ENCODE results near the gene DRAXIN.

DRAXIN gene

GRCh38 chr1:11708554-11709350 is 17.2 kb downstream of the DRAXIN start:
- DNase-seq (ENCODE audit: low spot score), result no peak

DNA sequence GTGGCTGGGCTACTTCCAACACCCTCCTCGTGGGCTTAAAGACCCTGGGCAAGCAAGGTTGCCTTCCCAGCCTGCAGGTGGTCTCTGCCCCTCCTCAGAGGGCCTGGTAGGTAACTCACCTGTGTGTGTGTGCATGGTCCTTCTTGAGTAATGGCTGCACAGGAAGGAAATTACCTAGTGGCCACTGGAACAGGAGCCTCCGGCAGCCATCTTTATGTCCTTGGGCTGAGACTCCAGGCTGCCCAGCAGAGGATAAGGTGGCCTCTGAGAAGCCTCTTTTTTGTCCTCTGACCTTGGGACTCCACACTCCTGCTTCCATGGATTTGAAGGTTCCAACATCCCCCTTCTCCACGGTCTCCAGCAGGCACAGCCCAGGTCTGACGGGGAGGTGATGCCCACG is 20.0 kb downstream of the DRAXIN start:
- DNase-seq (ENCODE audit: low spot score), result no peak

- DNase-seq (ENCODE audit: low spot score), result no peak
Observed at GRCh38 chr1:11712285-11712684, 20.8 kb downstream of the DRAXIN start.

GRCh38 chr1:11713095-11713494 is 21.6 kb downstream of the DRAXIN start:
- no peak for DNase-seq (ENCODE audit: low spot score)

DNA sequence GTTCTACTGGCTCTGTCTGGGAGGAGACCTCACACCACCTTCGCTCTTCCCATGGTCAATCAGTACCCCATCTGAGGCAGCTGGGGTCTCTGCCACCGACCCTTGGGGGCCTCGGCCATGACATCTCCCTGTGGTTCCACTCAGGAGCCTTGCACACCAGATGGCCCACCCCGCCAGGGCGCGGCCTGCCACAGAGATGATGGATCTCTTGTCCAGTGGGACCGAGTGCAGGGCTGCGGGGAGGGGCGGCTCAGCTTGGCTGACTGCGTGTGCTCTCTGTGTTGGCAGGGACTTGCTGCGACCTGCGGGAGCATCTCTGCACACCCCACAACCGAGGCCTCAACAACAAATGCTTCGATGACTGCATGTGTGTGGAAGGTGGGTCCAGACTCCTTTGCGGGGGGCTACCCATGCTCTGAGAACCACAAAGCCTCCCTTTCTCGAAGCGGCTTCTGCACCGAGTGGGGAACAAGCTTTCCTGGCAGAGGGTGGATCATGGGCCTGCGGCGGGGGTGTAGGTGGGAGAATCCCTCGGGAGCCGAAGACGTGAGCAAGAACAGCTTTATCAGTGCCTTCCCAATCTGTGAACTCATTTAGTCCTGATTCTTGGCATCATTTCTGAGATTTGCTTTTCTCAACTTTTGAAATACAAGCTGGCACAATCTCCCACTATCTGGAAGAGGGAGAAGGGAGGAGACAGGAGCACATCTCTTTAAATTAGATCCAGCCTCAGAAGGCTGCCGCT is 23.5 kb downstream of the DRAXIN start:
- DNase-seq (ENCODE audit: low spot score), result no peak

DNA sequence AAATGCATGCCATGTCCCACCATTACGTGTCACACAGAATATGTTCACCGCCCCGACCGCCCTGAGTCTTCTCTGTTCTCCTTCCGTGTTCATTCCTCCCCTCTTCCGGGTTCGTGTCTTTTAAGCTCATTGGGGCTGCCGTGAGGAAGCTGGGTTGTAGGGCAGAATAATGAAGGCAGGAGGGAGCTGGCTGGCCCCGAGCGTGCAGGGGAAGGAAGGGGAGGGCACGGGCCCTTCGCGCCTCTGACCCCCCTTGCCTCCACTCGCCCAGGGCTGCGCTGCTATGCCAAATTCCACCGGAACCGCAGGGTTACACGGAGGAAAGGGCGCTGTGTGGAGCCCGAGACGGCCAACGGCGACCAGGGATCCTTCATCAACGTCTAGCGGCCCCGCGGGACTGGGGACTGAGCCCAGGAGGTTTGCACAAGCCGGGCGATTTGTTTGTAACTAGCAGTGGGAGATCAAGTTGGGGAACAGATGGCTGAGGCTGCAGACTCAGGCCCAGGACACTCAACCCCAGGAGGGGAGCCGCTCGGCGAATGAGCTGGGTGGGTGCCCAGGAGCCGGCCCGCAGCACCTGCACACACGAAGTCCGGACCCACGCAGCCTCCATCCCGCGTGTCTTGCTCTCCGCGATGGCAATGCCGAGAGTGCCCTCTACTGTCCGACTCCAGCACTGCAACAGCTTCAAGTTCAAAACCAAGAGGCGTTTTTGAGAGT is 28.0 kb downstream of the DRAXIN start:
- peak; percentile 85 for DNase-seq (ENCODE audit: low spot score)

GRCh38 chr1:11720033-11720376 is 28.5 kb downstream of the DRAXIN start:
- no peak for DNase-seq (ENCODE audit: low spot score)

DNA sequence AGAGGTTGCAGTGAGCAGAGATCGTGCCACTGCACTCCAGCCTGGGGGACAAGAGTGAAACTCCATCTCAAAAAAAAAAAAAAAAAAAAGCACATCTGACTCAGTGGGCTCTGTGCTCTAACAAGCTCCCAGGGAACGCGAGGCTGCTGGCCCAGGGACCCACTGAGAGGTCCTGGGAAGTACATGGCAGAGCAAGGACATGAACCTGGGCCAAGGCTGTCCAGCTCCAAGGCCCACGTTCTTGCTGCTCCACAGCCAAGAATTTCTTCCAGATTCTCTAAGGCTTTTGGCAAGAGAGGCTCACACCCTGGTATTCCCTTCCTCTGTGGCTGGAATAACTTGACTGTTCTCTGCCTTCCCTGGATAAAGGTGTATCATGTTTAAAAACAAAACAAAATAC is 29.0 kb downstream of the DRAXIN start:
- DNase-seq (ENCODE audit: low spot score), result no peak

DNA sequence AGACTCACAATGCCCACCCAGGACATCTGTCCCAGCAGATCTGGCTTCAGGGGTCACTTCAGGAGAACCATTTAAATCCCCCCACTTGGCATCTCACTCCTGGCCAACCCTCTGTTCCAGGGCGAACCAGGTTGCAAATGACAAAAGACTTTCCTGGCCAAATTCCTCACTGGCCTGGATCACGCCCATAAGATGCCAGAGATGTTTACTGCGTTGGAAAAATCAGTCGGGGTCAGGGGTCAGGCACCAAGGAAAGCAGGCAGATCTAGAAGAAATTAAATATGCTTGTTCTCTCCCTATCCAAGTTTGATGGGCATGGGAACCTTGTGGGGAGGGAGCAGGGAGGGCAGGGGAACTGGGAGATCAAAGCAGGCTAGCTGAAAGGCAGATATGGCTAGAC is 29.8 kb downstream of the DRAXIN start:
- DNase-seq (ENCODE audit: low spot score), result no peak

GRCh38 chr1:11722538-11722937 is 31.0 kb downstream of the DRAXIN start:
- DNase-seq (ENCODE audit: low spot score), result no peak

DNA sequence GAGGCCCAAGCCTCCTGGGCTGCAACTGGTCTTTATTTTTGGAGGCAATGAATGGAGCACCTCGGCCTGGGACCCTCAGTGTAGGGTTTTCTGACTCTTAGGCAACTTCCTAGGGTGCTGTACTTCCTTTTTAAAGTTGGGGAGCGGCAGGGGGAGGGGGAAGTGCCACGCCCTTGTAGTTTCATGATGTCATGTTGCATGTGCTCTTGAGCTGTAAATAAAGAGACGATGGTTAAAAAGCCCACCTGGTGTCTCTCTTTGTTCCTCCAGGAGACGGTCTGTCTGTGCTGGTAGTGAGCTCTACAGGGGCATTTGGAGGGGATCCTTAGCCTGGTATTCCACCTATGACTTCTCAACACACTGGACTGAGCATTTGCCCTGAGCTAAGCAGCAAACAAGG is 34.1 kb downstream of the DRAXIN start:
- DNase-seq (ENCODE audit: low spot score), result no peak

DNA sequence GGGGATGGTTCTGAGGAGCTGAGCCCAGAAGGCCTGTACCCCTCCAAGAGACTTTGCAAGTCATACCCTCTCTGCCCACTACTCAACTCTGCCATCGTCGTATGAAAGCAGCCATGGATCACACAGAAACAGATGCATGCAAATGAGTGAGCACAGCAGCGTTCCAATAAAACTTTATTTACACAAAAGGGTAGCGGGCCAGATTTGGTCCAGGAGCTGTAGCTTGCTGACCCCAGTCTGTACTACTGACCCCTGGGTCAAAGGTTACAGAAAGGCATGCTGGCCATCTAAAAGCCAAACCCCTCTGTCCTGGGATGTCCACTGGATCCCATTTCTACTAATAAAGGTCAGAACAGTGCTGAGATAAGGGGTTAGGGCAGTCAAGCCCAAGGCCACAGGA is 35.6 kb downstream of the DRAXIN start:
- DNase-seq (ENCODE audit: low spot score), result no peak

DNA sequence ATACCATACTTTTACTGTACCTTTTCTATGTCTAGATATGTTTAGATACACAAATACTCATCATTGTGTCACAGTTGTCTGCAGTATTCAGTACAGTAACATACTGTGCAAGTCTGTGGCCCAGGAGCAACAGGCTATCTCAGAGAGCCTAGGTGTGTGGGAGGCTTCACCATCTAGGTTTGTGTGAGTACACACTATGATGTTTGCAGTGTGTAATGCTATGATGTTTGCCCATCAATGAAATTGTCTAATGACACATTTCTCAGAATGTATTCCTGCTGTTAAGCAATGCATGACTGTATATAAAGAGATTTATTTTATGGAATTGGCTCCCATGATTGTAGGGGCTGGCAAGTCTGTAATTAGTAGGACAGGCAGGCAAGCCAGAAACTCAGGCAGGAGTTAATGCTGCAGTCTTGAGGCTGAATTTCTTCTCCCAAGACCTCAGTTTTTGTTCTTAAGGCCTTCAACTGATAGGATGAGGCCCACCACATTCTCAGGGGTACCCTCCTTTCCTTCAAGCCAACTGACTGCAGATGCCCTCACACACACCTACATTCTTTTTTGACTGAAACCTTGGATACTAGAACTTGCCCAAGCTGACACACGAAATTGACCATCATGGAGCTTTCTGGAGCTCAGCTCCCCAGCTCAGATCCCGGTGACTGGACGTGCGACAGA is 36.8 kb downstream of the DRAXIN start:
- DNase-seq (ENCODE audit: low spot score), result no peak

- DNase-seq (ENCODE audit: low spot score), result no peak
Observed at GRCh38 chr1:11729155-11729497, 37.6 kb downstream of the DRAXIN start.

- no peak for DNase-seq (ENCODE audit: low spot score)
Observed at GRCh38 chr1:11729498-11730428, 38.3 kb downstream of the DRAXIN start.

DNA sequence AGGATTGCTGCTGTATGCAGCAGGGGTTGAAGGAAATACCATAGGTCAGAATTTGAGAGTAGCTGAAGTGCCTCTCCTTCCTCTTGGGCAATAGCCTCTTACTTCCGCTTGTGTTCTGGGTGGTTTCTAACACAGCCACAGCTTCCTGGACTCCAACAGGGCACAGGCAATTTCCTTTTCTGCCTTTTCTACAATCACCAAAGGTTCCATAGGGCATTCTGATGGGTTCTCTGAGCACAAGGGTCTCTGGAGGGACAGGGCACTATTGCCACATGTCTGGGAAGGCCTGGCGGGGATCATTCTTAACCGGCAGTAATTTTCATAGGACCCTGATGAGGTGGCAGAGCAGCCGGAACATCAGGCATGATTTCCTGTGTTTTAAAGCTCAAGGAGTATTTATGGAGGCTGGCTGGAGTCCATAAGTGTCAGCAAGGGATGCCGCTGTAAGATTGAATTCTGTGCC is 39.0 kb downstream of the DRAXIN start:
- no peak for DNase-seq (ENCODE audit: low spot score)

DNA sequence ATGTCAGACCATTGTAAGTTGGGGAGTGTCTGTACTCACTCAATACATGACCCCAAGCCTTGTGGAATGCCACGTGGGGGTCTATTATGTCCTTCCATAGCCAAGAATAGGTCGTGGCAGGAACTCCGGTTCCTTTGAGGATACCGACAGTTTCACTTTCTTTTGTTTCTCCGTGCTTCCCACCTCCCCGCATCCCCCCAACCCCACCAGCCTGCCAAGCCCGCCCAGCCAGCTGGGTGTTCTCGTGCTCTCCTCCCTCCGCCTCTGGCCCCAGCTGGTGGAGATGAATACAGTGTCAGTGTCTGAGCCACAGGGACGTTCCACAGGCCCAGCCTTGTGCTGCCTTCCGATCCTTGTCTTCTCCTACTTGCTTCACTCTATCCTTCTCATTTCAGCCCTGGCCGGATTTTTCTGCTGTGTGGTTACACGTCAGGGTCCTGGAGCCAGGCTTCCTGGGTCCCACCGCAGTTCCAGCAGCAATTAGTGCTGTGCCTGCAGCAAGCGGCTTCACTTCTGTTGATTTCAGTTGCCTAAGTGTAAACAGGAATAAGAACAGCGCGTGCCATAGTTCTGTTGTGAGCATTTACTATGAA is 40.3 kb downstream of the DRAXIN start:
- DNase-seq (ENCODE audit: low spot score), result peak; percentile 24

DNA sequence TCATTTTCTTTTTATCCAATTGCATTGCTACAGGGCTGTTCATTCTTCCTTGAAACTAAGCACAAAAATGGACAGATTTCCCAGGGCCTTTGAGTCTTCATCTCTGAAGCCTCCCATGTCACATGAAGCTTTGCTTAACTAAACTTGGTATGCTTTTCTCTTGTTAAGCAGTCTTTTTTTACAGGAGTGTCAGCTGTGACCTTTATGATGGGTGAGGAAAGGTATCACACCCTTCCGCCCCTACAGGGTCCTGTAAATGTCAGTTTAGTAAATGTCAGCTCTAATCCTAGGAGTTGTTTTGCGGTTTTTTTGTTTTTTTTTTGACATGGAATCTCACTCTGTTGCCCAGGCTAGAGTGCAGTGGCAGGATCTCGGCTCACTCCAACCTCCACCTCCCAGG is 41.8 kb downstream of the DRAXIN start:
- no peak for DNase-seq (ENCODE audit: low spot score)

DNA sequence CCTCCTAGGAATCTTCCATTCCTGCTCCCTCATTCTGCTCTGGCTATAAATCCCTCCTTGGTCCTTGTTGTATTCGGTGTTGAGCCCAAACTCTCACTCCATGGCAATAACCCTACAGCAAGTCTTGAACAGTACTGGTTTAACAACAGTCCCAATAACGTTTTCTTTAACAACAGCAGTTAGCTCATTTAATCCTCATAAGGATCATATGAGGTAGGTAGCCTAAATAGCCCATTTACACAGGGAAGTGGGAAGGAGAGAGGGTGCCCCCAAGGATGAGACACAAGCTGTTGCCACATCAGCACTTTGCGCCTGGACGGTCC is 44.0 kb downstream of the DRAXIN start:
- DNase-seq (ENCODE audit: low spot score), result no peak

- DNase-seq (ENCODE audit: low spot score), result peak; percentile 94
Observed at GRCh38 chr1:11735854-11736745, 44.6 kb downstream of the DRAXIN start, which contains the start of gene AGTRAP. Gene AGTRAP, plus strand, starts transcription at chr1:11736136. Its CDS starts 73 bp downstream, at chr1:11736209.
